GM12891 (cell line): Measurements from ENCODE around the gene ING5.
A peak's percentile ranks its signal among the peaks of the same experiment; 100 is the strongest.

Source experiments
- DNase-seq: peaks from one replicate; pipeline ENCODE4 v3.0.0; 2011; ENCODE audit warnings: low spot score; ENCODE audit not compliant: insufficient read length
- FAIRE-seq: peaks from 2 replicates; lab custom pipeline; 2011; peaks lifted over from hg19 to GRCh38; lab: Jason Lieb, UNC
- PAX5 ChIP-seq: IDR thresholded peaks from 2 replicates; pipeline ENCODE4 v1.6.1; 2011; ENCODE audit warnings: low read length, moderate library complexity, mild to moderate bottlenecking; ENCODE audit not compliant: insufficient read depth, severe bottlenecking
- POLR2A ChIP-seq: IDR thresholded peaks from 2 replicates; pipeline ENCODE4 v1.6.1; 2011; ENCODE audit warnings: low read depth, low read length, control low read depth
- POLR2AphosphoS5 ChIP-seq: IDR thresholded peaks from 2 replicates; pipeline ENCODE4 v1.6.1; 2011; ENCODE audit warnings: low read depth, low read length, control low read depth
- POU2F2 ChIP-seq: IDR thresholded peaks from 2 replicates; pipeline ENCODE4 v1.6.1; 2011; ENCODE audit warnings: low read depth, mild to moderate bottlenecking, control low read depth, low read length, moderate library complexity
- SPI1 ChIP-seq: IDR thresholded peaks from 2 replicates; pipeline ENCODE4 v1.6.1; 2011; ENCODE audit warnings: low read depth, low read length, control low read depth
- TAF1 ChIP-seq: IDR thresholded peaks from 2 replicates; pipeline ENCODE4 v1.6.1; 2011; ENCODE audit warnings: low read depth, low read length, control low read depth

Gene ING5

DNA sequence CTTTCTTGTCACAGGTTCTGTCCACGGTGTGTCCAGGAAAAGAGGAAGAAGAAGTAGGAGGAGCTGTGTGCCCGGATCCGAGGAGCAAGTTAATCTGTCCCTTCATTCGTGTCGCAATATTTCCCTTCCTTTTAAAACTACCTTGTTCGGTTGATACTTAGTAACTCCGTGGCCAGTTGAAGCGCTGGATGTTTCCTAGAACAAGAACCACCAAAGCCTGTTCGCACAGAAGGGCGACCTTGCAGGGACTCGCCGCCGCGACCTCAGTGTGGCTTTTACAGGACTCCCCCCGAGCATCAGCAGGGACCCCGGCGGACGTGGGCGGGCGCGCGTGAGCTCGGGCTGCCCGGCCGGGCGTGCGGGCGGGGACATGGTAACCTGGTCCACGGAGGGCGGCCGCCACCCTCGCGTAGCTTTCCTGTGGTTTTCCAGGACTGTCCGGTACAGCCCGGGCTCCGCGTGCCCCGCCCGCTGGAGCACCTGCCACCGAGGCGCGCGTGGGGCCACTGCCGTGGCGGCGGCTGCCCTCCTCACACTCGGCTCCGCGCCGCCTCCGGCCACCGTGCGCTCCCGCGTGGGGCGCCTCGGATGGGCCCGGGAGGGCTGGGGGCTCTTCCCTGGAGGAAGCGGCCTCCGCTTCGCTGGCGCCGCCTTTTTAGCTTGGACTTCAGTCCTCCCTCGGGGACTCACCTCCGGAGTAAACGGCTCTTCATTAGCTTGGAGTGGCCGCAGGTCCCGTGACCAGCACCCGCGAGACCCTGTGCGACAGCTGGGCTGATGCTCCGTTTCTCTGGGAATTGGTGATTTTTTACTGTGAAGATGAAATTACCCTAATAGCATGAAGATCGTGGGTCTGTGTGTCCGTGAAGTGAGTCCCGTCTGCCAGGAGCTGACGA lies 23.4 kb downstream of the ING5 start:
- DNase-seq, result no peak

GRCh38 chr2:241726459-241726858 lies 24.6 kb downstream of the ING5 start:
- FAIRE-seq (no peak), DNase-seq (no peak)
- no peak for TF ChIP-seq POU2F2
- TF ChIP-seq TAF1, result no peak
- no peak for TF ChIP-seq POLR2AphosphoS5
- no peak for TF ChIP-seq SPI1
- no peak; the same call in 1 of the 2 replicates for TF ChIP-seq POLR2A
- no peak for TF ChIP-seq PAX5

More for the DNA sequence above, 23.4 kb downstream of the ING5 start:
- no peak for FAIRE-seq
- TF ChIP-seq TAF1 (no peak), POLR2A (no peak), PAX5 (no peak), SPI1 (no peak), POU2F2 (no peak), POLR2AphosphoS5 (no peak)

- DNase-seq (no peak), FAIRE-seq (no peak)
- TF ChIP-seq POLR2A (no peak), SPI1 (no peak), POU2F2 (no peak), POLR2AphosphoS5 (no peak), TAF1 (no peak), PAX5 (no peak)
Measured at GRCh38 chr2:241728000-241728399, 26.2 kb downstream of the ING5 start.

DNA sequence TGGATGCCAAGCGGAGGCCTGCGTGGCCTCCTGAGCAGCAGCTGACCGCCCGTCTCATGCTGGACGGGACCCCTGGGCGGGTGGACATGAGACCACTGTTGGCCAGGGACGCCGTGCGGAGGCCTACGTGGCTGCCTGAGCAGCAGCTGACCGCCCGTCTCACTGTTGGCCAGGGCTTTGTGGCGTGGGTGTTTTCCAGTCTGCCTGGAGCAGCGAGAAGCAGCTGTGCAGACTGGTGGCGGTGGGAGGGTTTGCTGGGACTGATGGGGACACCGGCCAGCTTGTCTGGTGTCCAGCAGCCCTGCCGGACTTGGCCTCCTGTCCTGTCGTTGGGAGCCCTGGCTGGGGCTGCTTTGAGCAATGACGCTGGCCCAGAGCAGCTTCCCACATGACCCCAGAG lies 26.8 kb downstream of the ING5 start:
- FAIRE-seq, result no peak
- TF ChIP-seq POLR2AphosphoS5, result no peak
- TF ChIP-seq PAX5, result no peak
- TF ChIP-seq SPI1, result no peak
- TF ChIP-seq POU2F2, result no peak
- TF ChIP-seq POLR2A, result no peak
- TF ChIP-seq TAF1, result no peak
- no peak for DNase-seq

DNA sequence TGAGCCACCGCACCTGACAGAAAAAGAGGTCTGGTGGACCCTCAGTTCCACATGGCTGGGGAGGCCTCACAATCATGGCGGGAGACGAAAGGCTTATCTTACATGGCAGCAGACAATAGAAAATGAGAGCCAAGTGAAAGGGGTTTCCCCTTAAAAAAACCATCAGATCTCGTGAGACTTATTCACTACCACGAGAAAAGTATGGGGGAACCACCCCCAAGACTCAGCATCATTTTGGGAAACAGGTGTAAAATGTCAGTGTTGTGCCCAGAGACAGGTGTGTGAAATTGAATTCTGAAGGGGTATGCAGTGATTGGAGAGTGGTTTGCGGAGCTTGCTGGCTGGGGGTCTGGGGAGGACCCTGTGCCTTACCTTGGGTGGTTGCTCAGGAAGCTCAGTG lies 28.0 kb downstream of the ING5 start:
- no peak for DNase-seq
- TF ChIP-seq PAX5, result no peak
- TF ChIP-seq POU2F2, result no peak
- no peak for TF ChIP-seq SPI1
- no peak for TF ChIP-seq POLR2A
- no peak for TF ChIP-seq TAF1
- TF ChIP-seq POLR2AphosphoS5, result no peak
- FAIRE-seq, result no peak

DNA sequence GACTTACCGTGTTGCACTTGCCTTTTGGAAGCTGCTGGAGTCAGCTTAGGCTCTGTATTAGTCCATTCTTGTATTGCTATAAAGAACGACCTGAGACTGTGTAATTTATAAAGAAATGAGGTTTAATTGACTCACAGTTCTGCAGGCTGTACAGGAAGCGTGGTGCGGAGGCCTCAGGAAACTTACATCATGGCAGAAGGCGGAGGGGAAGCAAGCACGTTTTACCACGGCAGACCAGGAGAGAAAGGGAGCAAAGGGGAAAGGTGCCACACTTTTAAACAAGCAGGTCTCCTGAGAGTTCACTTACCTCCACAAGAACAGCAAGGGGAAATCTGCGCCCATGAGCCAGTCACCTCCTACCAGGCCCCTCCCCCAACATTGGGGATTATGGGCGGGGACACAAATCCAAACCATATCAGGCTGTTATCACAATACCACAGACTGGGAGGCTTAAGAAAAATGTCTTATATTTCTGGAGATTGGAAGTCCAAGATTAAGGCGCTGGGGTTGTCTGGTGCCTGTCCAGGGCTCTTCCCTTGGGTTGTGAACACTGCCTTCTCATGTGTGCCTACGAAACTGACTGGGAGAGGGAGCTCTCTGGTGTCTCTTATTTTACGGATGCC lies 28.9 kb downstream of the ING5 start:
- FAIRE-seq, result no peak
- no peak for DNase-seq
- TF ChIP-seq POLR2AphosphoS5 (no peak), TAF1 (no peak), POU2F2 (no peak), PAX5 (no peak), SPI1 (no peak), POLR2A (no peak)

DNA sequence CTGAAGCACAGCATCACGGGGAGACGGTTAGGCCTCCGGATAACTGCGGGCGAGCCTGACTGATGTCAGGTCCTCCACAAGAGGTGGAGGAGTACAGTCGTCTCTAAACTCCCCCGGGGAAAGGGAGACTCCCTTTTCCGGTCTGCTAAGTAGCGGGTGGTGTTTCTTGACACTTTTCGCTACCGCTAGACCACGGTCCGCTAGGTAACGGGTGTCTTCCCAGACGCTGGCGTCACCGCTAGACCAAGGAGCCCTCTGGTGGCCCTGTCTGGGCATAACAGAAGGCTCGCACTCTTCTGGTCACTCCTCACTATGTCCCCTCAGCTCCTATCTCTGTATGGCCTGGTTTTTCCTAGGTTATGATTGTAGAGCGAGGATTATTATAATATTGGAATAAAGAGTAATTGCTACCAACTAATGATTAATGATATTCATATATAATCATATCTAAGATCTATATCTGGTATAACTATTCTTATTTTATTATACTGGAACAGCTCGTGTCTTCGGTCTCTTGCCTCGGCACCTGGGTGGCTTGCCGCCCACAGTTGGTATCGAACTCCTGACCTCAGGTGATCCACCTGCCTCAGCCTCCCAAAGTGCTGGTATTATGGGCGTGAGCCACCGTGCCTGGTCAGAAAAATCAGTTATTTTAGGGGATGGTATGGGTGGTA lies 30.8 kb downstream of the ING5 start:
- peak; percentile 92 for FAIRE-seq
- TF ChIP-seq PAX5, result peak; percentile 94
- DNase-seq, result peak; percentile 18

- DNase-seq (no peak), FAIRE-seq (no peak)
- TF ChIP-seq SPI1 (no peak), POLR2AphosphoS5 (no peak), PAX5 (no peak), POLR2A (no peak), TAF1 (no peak), POU2F2 (no peak)
Measured at GRCh38 chr2:241733391-241734207, 31.8 kb downstream of the ING5 start.

DNA sequence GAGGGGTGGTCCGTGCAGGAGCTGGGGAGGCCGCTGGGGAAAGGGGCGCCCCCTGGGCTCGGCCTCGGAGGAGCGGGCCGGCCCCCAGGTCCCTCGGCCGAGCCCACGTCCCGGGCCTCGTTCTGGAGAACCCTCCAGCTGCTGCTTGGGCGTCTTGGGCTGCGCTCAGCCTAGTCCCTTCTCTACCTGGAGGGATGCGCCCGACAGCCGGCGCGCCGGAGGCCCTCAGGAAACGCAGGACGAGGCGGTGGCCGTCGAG lies 32.3 kb downstream of the ING5 start:
- DNase-seq, result no peak
- no peak for TF ChIP-seq TAF1
- no peak for TF ChIP-seq POLR2AphosphoS5
- TF ChIP-seq PAX5, result no peak
- no peak for FAIRE-seq
